ENCODE results near the gene S1PR3.
A peak's percentile ranks its signal among the peaks of the same experiment; 100 is the strongest.

The S1PR3 gene

DNA sequence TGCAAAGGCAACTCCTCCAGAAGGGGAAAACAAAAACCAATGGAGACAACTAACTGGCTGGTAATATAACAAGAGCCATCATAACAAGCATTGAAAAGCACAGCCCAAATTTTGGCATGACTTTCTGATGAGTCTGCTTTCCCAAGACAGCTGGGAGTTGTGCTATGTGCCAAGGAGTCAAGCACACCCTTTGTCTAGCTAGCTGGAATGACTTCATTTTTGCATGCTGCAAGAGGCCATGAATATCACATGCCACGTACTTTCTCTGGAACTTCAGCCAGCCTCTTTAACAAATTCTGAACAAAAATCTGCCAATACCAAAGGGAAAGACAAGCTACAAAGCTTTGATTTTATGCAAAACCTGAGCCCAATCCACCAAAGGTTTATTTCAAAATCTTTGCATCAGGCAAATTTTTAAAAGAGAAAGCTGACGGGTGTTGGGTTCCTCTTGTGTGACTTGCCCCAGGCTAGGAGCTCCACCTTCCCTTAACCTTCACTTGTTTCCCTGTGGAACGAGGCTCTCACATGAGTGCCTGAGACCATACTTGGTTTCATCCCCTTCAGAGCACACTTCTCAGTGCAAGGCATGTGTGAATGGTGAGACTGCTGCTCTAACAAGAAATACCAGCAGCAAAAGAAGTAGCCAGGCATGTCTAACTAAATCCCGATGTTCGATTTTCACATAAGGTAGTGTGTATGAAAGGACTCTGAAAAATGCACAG lies 47.3 kb downstream of the S1PR3 start:
- DNase-seq (ENCODE audit: low spot score), result no peak

DNA sequence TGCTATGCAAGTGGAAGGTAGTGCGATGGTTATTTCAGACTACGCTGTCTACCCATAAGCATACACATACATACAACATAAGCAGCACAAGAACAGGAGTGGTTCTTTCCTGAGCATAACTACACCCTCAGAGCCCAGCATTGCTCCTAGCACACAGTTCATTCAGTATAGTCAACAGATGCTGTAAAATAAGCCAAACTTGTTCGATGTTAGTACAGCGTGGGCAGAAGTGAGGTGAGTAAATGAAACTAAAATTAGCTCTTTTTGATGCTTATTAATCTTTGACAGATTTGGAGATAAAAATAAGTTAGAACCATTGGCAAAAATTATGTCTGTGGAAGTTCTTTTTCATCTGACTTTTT lies 47.8 kb downstream of the S1PR3 start:
- DNase-seq (ENCODE audit: low spot score), result no peak

DNA sequence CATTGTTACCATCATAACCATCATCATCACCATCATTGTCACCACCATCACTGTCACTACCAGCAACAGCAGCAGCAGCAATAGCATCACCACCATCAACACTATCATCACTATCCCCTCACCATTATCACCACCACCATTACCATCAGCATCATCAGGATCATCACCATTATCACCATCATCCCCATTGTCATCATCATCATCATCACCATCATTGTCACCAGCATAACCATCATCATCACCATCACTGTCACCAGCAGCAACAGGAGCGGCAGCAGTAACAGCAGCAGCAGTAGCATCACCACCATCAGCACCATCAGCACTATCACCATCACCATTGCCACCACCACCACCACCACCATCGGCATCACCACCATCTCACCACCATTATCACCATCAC lies 48.4 kb downstream of the S1PR3 start:
- no peak for DNase-seq (ENCODE audit: low spot score)

DNA sequence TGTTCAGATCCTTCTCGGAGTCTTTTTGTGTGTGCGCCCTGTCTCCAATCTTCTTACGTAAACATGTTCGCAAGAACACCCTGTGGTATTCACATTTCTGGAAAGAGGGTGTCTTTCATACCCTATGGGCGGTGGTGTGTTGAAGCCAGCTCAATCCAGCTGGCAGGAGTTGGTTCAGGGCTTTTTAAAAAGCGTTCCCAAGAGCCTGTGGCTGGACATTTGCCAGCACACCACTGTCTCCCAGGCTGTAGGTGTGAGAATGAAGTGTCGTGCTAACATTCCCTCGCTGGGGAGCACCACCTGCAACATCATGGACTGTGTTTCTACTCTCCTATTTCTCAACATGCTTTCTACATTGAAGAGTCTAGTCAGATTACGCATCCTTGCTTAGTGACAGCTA lies 51.7 kb downstream of the S1PR3 start:
- DNase-seq (ENCODE audit: low spot score), result no peak

DNA sequence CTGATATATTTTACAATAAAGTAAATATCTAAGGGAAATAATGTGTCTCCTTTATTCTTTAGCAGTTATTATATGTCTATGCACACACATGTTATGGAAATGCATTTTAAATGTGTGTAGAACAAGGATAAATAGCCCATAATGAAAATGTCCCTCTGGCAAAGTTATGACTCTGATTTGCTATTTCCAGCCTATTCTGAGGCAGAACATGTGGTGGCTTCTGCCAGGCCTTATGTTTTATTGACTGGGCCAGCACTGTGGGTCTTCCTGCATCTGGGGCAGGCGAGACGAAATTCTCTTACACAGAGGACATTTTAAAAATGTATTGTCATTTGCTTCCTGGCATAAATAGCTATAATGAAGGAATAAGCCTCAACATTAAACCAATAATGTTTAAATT lies 52.8 kb downstream of the S1PR3 start:
- DNase-seq (ENCODE audit: low spot score), result no peak

DNA sequence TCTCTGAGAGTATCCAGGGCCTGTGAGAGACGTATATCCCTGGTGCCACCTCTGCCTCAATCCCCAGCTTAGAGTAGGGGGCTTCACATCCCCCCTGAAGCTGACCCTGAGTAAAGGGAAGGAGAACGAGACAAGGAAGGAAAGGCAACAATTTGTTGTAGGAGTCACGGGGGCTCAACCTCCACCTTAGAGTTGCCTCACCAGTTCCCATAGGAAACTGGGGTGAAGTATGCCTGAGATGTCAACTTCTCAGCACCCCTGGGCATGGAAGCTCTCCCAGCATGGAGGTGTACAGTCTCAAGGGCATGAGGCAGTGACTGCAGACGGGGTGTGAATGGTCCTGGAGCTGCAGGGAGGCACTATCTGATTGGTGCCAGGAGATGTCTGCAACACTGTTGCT lies 53.6 kb downstream of the S1PR3 start:
- DNase-seq (ENCODE audit: low spot score), result no peak

DNA sequence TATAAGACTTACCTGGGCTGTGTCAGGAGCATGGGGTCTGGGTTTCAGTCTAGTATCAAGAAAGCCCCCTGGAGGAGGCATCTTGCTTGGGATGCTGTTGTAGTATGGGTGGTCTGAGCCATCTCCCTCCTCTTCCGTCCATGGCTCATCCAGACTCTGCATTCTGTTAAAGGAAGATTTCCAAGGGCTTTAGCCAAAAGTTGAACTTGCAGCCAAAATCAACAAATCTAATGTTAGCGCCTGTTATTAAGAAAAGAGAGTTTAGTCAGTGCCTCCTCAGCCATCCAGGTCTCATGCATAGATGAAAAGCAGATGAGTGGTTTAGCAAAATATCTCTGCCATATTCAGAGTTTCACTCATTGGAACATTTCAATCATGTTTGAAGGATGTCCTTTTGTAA lies 55.6 kb downstream of the S1PR3 start:
- no peak for DNase-seq (ENCODE audit: low spot score)

DNA sequence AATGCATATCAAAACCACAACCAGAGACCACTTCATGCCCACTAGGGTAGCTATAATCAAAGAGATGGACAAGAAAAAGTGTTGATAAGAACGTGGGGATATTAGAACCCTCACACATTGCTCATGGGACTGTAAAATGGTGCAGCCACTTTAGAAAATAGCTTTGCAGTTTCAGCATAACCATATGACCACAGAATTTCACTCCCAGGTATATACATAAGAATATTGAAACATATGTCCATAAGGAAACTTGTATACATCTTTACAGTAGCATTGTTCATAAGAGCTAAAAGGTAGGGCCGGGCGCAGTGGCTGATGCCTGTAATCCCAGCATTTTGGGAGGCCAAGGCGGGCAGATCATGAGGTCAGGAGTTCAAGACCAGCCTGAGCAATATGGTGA lies 56.4 kb downstream of the S1PR3 start:
- DNase-seq (ENCODE audit: low spot score), result no peak

DNA sequence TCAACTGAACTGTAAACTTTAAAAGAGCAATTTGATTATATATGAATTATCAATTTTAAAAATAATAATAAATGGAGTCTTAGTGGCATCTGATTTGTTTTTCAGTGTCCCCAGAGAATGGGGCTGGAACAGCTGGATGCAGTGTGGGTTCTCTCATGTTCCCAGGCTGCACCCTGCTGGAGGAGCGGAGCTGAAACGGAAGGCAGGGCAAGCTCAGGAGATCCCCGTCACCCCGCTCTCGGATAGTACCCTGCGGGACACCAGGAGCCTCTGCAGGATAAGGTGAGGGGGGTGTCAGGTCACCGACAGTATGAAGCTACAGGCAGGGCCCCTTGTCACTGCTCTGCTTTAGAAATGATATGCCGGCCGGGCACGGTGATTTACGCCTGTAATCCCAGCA lies 57.3 kb downstream of the S1PR3 start:
- peak; percentile 34 for DNase-seq (ENCODE audit: low spot score)

DNA sequence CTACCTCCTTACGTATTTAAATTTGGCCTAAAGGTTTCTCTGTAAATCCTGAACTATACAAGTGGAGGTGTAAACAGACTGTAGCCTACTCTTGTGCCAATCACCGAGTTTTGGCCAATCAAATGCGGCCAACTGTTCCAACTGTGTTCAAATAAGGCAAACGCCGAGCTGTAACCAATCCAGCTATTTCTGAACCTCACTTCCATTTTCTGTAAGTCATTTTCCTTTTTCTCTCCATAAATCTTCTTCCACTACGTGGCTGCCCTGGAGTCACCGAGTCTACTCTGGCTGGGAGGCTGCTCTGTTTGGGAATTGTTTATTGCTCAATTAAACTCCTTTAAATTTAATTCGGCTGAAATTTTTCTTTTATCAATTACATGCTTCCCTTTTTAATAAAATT lies 58.4 kb downstream of the S1PR3 start:
- no peak for DNase-seq (ENCODE audit: low spot score)

DNA sequence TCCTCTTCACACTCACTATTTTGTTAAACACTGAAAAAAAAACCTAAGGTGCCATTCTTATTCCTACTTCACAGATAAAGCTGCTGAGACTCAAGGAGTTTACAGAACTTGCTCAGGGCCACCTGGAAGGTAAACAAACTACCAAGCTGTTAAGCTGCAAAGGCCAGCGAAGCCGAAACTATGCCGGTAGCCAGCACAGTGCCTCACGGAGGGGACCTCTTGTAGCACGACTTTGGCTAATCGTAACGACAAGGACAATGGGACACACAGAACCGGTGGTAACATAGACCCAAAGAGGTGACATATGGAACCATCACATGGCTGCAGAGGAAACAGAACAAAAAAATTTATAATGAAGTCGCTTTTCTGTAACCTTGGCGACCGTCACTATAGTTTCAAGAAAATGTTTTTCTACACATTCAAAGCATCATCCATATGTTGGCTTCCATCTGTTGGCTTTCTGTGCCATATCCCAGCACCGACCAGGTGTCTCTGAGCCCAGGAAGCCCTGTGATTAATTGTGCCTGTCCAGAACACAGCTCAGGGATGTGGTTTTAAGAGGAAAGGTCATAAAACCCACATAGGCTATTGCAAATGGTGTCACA lies 60.3 kb downstream of the S1PR3 start:
- no peak for DNase-seq (ENCODE audit: low spot score)

DNA sequence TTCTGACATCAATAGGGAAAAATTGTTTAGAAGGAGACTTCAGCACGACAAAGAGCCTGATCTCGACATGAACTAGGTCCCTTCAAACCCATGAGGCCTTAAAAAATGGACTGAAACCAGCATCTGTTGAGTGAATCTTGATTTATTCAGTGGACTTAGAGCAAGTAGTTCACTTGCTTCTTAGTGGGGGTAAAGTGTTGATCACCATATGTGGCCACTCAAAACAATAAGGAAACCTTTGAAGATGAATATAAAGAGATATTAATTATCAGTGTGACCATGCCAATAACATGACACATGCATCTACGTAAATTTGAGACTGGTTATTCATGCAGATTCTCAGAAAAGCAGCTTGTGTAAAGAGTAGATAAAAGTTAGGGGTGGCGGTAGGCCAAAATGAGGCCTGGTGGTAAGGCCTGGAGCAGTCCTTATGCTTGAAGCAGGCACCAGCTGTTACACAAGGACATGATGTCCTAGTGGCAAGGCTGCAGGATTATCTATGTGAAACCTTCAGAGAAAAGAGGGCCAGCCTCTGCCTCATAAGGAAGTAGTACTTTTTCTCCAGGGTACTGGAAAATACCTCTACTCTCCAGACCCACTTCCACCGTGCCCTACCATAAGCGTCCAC lies 61.3 kb downstream of the S1PR3 start:
- no peak for DNase-seq (ENCODE audit: low spot score)

DNA sequence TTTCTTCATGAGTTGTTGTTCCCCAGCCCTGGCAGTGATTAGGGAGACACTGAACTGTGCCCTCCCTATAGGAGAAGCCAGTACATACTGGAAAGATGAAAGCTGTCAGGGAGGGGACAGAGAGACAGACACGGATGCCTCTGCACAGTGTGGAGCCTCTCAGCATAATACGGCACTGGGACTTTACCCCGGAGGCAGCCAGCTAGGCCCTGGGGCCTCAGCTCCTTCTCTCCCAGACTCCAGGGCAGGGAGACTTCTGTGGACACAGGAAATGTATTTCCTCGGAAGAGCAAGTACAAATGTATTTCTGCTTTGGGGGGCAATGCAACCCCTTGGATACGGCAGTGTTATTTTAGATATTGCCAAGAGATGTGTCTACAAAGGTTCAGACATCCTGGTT lies 62.0 kb downstream of the S1PR3 start:
- no peak for DNase-seq (ENCODE audit: low spot score)

Data from iPS-NIHi11 (cell line).